NCI-H526 treated with DMSO at 0.1 percent for 48 hours (cell line): ENCODE results near the gene TMEM225B.
"Not testable (repeated sequence)": the region's sequence is repeated elsewhere in the genome, so short reads cannot be mapped to it uniquely, and the experiment has no call there.

Experiments
- DNase-seq: peaks from one replicate; lab custom pipeline; 2025; lab: John Stamatoyannopoulos, UW

Gene TMEM225B

DNA sequence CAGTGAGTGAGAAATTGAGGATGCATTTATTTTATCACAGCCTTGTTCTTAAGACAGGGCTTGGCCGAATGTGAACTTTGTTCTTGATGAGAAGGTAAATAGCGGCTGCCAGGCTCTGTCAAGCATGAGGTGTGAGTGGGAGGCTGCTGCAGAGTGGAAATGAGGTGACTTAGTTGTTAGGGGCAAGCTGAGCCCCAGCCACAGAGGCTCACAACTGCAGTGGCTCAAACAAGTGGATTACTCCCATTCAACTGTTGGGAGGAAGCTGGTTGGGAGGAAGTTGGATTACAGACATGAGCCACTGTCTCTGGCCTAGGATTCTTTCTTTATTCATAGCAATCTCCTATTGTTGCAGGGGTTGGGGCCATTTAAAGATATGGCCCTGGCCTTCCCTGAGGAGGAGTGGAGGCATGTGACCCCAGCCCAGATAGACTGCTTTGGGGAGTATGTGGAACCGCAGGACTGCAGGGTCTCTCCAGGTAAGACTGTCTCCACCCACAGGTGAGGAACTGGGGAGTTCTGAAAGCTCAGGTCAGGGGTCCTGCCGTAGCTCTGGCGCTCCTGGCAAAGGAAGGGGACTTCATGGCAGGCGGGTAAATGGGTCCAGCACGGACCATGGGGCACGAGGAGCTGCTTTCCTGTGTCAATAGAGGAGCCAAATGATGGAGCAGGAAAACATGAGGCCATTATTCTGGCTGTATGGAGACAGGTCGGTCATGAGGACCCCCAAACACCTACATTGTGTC is 25.8 kb downstream of the TMEM225B start:
- DNase-seq: no peak

DNA sequence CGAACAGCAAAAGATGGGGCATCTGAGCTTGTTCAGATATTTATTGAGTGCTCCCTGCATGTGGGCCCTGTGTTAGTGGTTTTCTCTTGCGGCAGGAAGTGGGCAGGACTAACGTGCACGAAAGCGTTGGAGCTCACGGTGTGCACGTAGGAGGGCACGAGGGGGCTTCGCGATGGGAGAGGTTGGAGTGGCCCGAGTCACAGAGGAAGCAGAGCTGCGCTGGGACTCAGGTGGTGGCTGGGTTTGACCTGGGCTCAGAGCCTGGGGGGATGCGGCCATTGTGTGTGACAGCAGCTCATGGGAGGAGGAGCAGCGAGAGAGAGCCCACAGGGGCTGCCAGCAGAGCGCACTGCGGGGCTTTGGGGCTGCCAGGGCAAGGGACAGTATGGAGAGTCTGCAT is 26.4 kb downstream of the TMEM225B start:
- no peak for DNase-seq

DNA sequence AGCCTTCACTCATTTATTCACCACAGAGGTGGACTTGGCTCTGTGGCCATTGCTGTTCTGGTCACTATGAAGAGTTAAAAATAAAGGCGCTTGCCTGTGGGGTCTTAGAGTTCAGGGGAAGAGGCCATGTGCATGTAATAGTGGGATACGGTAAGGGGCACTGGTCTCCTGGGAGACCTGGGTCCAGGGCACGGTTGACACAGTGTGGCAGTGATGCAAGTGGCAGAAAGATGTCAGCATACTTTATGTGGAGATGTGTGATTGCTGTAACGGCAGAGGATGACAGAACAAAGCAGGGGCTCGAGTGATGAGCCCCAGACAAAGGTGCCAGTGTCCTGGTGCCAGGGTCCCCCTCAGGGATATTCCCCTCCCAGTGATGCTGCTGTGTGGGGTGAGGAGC is 27.3 kb downstream of the TMEM225B start:
- no peak for DNase-seq

GRCh38 chr7:99625961-99626360 is 27.9 kb downstream of the TMEM225B start:
- DNase-seq: no peak

GRCh38 chr7:99626661-99627060 is 28.6 kb downstream of the TMEM225B start:
- DNase-seq: no peak

GRCh38 chr7:99627513-99627912 is 29.4 kb downstream of the TMEM225B start:
- no peak for DNase-seq

DNA sequence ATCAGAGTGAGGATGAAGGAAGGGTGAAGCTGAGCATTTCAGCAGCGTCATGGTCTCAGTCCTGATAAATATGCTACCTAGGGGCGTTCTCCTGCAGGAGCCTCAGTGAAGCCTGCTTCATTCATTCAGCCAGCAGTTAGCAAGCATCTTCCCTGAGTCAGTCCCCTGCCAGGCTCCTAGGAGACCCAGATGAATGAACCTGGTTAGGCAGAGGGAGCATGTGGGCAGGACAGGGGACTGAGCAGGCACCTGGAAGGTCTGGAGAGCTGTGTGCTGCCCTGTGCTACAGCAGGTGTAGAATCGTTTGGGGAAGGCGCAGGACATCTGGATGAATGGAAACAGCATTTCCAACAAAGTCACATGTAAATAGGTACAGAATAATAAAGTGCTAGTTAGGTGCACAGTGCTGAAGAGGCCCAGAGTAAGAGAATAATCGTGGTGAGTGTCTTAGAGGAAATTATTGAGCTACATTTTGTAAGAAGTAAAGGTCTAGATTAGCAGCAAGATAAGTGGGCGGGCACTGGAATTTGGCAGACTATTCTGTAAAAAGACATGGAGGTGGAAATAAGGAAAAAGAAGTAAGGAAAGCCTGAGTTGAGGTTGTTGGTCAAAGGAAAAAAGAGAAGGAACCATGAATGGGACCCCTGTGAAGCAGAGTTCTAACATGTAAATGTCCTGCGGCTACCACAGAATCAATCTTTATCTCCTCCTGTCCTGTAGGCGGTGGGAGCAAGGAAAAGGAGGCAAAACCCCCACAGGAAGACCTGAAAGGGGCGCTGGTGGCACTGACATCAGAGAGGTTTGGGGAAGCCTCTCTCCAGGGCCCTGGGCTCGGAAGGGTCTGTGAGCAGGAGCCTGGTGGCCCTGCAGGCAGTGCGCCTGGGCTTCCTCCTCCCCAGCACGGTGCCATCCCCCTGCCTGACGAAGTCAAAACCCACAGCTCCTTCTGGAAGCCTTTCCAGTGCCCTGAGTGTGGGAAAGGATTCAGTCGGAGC is 30.7 kb downstream of the TMEM225B start:
- no peak for DNase-seq

- DNase-seq: no peak
These were observed 31.6 kb downstream of the TMEM225B start for GRCh38 chr7:99629643-99630042.

DNA sequence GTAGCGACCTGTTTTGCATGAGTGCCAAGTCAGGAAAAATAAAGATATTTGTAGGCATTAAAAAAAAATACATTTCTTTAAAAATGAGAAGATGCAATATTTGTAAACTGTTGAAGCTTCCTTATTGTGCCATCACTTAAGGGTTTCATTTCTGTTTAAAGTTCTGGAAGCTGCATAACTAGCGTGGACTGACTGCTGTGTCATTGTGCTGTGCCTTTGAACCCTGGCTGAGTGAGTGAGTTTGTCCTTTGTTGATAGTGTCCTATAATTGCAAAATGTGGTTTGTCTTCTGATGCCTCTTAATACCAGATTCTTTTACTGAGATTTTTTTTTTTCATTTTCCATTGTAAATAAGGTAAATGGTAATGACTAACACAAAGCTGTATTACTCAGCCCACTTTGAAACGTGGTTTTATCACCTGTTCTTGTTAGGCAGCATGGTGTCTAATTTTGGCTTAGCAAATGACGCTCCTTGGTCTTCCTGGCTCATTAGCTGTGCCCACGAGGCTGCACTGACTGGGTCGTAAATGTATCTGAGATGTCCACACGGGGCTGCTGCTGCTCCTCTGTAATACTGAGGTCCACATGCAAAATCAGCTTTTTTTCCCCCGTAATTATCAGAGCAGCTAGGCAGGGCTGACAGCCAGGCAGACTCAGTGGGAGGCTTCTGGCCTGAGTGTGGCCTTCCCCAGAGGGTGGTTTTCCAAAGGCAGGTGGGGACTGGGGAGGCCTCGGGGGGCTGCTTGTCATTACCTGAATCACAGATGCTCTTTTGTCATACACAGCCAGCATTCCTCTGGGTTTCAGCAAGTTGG is 33.4 kb downstream of the TMEM225B start:
- DNase-seq: peak; percentile 47

DNA sequence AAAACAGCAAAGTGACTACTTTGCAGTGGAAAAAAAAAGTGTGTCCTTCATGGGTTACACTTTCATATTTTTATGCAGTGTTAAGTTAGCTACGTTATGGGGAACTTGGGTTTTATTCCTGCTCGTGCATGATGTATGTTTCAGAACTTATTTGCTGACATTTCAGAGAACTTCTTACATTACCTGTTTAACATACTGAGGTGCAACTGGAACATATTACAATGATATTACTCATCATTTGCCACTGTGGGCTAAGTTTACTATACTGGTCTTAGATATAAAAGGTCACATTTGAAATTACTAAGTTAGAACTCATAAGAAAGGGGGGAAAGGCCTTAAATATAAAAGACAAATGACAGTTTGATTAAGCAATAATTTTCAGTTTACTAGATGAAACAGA is 39.3 kb downstream of the TMEM225B start:
- not testable (repeated sequence) for DNase-seq

- DNase-seq: no peak
These were observed 40.7 kb downstream of the TMEM225B start for GRCh38 chr7:99638731-99639130.

DNA sequence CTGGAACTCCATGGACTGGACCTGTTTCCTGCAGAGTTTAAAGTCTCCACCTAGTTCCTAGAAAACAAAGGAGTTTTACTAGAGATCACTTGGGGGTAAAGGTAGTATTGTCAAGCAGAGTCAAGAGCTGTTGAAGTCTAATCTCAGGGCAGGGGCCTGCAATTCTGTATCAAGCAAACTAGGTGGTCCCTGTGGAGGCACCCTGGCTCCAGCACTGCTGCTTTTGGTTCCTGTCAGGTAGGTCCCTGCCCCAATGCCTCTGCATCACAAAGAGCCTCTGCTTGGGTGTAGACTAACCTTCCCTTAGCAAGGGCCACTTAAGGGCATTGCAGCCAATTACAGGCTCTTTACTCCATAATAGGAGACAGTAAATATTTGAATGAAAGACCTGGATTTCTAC is 41.2 kb downstream of the TMEM225B start:
- no peak for DNase-seq

- DNase-seq: no peak
These were observed 44.0 kb downstream of the TMEM225B start for GRCh38 chr7:99642027-99642426.

GRCh38 chr7:99643464-99643863 is 45.4 kb downstream of the TMEM225B start:
- DNase-seq: no peak

- no peak for DNase-seq
These were observed 46.4 kb downstream of the TMEM225B start for GRCh38 chr7:99644431-99644830.

DNA sequence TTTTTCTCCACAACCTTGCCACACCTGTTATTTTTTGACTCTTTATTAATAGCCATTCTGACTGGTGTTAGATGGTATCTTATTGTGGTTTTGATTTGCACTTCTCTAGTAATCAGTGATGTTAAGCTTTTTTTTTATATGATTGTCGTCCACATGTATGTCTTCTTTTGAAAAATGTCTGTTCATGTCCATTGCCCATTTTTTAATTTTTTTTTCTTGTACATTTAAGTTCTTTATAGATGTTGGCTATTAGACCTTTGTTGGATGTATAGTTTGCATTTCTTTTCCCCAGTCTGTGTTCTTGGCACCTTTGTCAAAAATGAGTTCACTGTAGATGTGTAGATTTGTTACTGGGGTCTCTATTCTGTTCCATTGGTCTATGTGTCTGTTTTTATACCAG is 47.5 kb downstream of the TMEM225B start:
- no peak for DNase-seq

- DNase-seq: no peak
These were observed 50.8 kb downstream of the TMEM225B start for GRCh38 chr7:99648843-99649242.

GRCh38 chr7:99651290-99651689 is 53.2 kb downstream of the TMEM225B start:
- DNase-seq: no peak

- DNase-seq: no peak
These were observed 54.6 kb downstream of the TMEM225B start for GRCh38 chr7:99652671-99653070.

DNA sequence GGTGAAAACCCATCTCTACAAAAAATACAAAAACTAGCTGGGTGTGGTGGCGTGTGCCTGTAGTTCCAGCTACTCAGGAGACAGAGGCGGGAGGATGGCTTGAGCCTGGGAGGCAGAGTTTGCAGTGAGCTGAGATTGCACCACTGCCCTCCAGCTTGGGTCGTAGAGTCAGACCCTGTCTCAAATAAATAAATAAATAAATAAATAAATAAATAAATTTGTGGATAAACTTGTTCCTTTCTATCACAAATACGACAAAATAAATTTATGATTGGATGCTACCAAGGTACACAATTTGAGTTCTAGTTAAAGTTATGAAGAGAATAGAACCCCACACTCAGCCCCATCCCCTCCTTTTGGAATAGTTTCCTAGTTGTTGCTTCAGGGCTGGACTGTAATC is 55.2 kb downstream of the TMEM225B start:
- DNase-seq: not testable (repeated sequence)

- no peak for DNase-seq
These were observed 55.7 kb downstream of the TMEM225B start for GRCh38 chr7:99653754-99654153.

DNA sequence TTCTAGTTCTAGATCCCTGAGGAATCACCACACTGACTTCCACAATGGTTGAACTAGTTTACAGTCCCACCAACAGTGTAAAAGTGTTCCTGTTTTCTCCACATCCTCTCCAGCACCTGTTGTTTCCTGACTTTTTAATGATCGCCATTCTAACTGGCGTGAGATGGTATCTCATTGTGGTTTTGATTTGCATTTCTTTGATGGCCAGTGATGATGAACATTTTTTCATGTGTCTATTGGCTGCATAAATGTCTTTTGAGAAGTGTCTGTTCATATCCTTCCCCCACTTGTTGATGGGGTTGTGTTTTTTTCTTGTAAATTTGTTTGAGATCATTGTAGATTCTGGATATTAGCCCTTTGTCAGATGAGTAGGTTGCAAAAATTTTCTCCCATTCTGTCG is 56.6 kb downstream of the TMEM225B start:
- not testable (repeated sequence) for DNase-seq
